ENCODE measurements around the gene RAPGEF1. TPM values are rescaled to one million over a fixed set of nuclear protein-coding genes. Genes with fewer than 3 reads are reported as not detected.

The RAPGEF1 gene
- total RNA-seq, 2 experiments from 2014 or later: 118 to 243 TPM

GRCh38 chr9:131773911-131774379 lies 34.1 kb upstream of the RAPGEF1 start:
- Histone ChIP-seq H3K4me3 (ENCODE audit: low read depth, low read length, poor library complexity, severe bottlenecking) (no peak overlapping the region), H3K79me2 (ENCODE audit: insufficient read depth, low read depth, low read length) (no peaks in the 10 kb centered on the region), H4K20me1 (ENCODE audit: insufficient read depth, low read length) (no peaks in the 10 kb centered on the region), H3K4me2 (ENCODE audit: low read length) (no peak overlapping the region), H3K9me3 (ENCODE audit: low read length) (no peaks in the 10 kb centered on the region), H3K9me2 (ENCODE audit: insufficient read depth, low read length) (no peaks in the 10 kb centered on the region), H3K36me3 (ENCODE audit: insufficient read depth, low read length) (no peaks in the 10 kb centered on the region), H3K27ac (ENCODE audit: low read depth, low read length, poor library complexity, severe bottlenecking) (no peak overlapping the region), H3K4me1 (ENCODE audit: insufficient read depth, low read length, poor library complexity, severe bottlenecking) (no peaks in the 10 kb centered on the region), H2AFZ (ENCODE audit: low read length) (no peak overlapping the region)
- no TSS peak for BruUV-seq (replicated peaks)
- intact Hi-C loops (cut with micrococcal nuclease; ENCODE audit: unreplicated experiment): no loop called here
- DNase-seq (ENCODE audit: low spot score): peak; percentile 44
- CTCF ChIA-PET (ENCODE audit: unreplicated experiment): no interaction called here
- POLR2A ChIA-PET: no interaction called here
- no peak for TF ChIP-seq EZH2phosphoT487 (IDR thresholded peaks at IDR 0.05; ENCODE audit: borderline replicate concordance, low read depth, low read length)
- TF ChIP-seq, protein P1, sequence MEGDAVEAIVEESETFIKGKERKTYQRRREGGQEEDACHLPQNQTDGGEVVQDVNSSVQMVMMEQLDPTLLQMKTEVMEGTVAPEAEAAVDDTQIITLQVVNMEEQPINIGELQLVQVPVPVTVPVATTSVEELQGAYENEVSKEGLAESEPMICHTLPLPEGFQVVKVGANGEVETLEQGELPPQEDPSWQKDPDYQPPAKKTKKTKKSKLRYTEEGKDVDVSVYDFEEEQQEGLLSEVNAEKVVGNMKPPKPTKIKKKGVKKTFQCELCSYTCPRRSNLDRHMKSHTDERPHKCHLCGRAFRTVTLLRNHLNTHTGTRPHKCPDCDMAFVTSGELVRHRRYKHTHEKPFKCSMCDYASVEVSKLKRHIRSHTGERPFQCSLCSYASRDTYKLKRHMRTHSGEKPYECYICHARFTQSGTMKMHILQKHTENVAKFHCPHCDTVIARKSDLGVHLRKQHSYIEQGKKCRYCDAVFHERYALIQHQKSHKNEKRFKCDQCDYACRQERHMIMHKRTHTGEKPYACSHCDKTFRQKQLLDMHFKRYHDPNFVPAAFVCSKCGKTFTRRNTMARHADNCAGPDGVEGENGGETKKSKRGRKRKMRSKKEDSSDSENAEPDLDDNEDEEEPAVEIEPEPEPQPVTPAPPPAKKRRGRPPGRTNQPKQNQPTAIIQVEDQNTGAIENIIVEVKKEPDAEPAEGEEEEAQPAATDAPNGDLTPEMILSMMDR (conservative IDR thresholded peaks at IDR 0.05; ENCODE audit: low read length): no peak

DNA sequence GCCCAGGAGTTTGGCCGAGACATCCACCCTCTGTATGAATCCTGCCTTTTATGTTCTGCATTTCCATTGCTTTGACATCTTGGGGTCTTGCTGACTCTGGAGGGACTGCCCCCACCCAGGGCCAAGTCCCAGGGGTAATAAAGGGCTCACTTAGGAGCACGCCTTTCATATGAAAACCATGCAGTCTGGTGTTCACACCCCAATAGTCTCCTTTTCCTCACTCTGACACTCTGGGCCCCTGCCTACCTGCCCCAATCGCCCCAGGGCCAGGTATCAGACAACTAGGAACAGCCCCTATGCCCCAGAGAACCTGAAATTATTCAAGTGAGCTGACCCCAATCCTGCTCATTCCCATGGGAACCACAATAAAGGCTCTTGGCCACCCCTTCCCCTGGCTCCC lies 33.1 kb upstream of the RAPGEF1 start:
- H2AFZ ChIP-seq (ENCODE audit: low read length): no peak overlapping the region
- H3K9me3 ChIP-seq (ENCODE audit: low read length): no peaks in the 10 kb centered on the region
- H4K20me1 ChIP-seq (ENCODE audit: insufficient read depth, low read length): no peaks in the 10 kb centered on the region
- H3K27ac ChIP-seq (ENCODE audit: low read depth, low read length, poor library complexity, severe bottlenecking): no peak overlapping the region
- no peak overlapping the region for H3K4me3 ChIP-seq (ENCODE audit: low read depth, low read length, poor library complexity, severe bottlenecking)
- BruUV-seq (replicated peaks): no TSS peak
- intact Hi-C loops (cut with micrococcal nuclease; ENCODE audit: unreplicated experiment): no loop called here
- no peaks in the 10 kb centered on the region for H3K36me3 ChIP-seq (ENCODE audit: insufficient read depth, low read length)
- DNase-seq (ENCODE audit: low spot score): no peak
- ChIA-PET POLR2A (no interaction called here), CTCF (ENCODE audit: unreplicated experiment) (no interaction called here)
- no peaks in the 10 kb centered on the region for H3K9me2 ChIP-seq (ENCODE audit: insufficient read depth, low read length)
- no peak overlapping the region for H3K4me2 ChIP-seq (ENCODE audit: low read length)
- H3K79me2 ChIP-seq (ENCODE audit: insufficient read depth, low read depth, low read length): no peaks in the 10 kb centered on the region
- H3K4me1 ChIP-seq (ENCODE audit: insufficient read depth, low read length, poor library complexity, severe bottlenecking): no peaks in the 10 kb centered on the region
- TF ChIP-seq, protein P1 (conservative IDR thresholded peaks at IDR 0.05; ENCODE audit: low read length): no peak

GRCh38 chr9:131771646-131772045 lies 31.8 kb upstream of the RAPGEF1 start:
- CTCF ChIA-PET (ENCODE audit: unreplicated experiment): no interaction called here
- POLR2A ChIA-PET: no interaction called here

More at GRCh38 chr9:131771646-131772045, 31.8 kb upstream of the RAPGEF1 start:
- Histone ChIP-seq H3K4me1 (ENCODE audit: insufficient read depth, low read length, poor library complexity, severe bottlenecking) (no peaks in the 10 kb centered on the region), H2AFZ (ENCODE audit: low read length) (no peak overlapping the region), H3K4me3 (ENCODE audit: low read depth, low read length, poor library complexity, severe bottlenecking) (no peak overlapping the region), H3K27ac (ENCODE audit: low read depth, low read length, poor library complexity, severe bottlenecking) (no peak overlapping the region), H3K79me2 (ENCODE audit: insufficient read depth, low read depth, low read length) (no peaks in the 10 kb centered on the region), H3K9me3 (ENCODE audit: low read length) (no peaks in the 10 kb centered on the region), H3K36me3 (ENCODE audit: insufficient read depth, low read length) (no peaks in the 10 kb centered on the region), H3K9me2 (ENCODE audit: insufficient read depth, low read length) (no peaks in the 10 kb centered on the region), H3K4me2 (ENCODE audit: low read length) (no peak overlapping the region), H4K20me1 (ENCODE audit: insufficient read depth, low read length) (no peaks in the 10 kb centered on the region)
- TF ChIP-seq, protein P1 (conservative IDR thresholded peaks at IDR 0.05; ENCODE audit: low read length): no peak
- no peak for TF ChIP-seq EZH2phosphoT487 (IDR thresholded peaks at IDR 0.05; ENCODE audit: borderline replicate concordance, low read depth, low read length)
- intact Hi-C loops (cut with micrococcal nuclease; ENCODE audit: unreplicated experiment): no loop called here
- no peak for DNase-seq (ENCODE audit: low spot score)
- BruUV-seq (replicated peaks): no TSS peak
